Measurements from ENCODE around the gene SPATA31D3. TPM values are rescaled to one million over a fixed set of nuclear protein-coding genes. Genes with fewer than 3 reads are reported as not detected.
"Not testable (repeated sequence)": the region's sequence is repeated elsewhere in the genome, so short reads cannot be mapped to it uniquely, and the experiment has no call there.

Gene SPATA31D3
- total RNA-seq, 2 donors from 2014 or later, result not detected

GRCh38 chr9:81981883-81982282, 38.6 kb downstream of the SPATA31D3 start:
- H3K4me3 ChIP-seq (ENCODE audit: low read length), result no peak overlapping the region
- no peaks in the 10 kb centered on the region for H3K9me3 Mint-ChIP-seq
- H3K9ac ChIP-seq (ENCODE audit: extremely low read depth, low read length, poor library complexity, severe bottlenecking), result no peak overlapping the region
- no peaks in the 10 kb centered on the region for H3K9me3 ChIP-seq (ENCODE audit: control insufficient read depth, low read length)
- H3K27ac ChIP-seq (ENCODE audit: low read depth, low read length), result no peak overlapping the region
- no peaks in the 10 kb centered on the region for H3K4me1 Mint-ChIP-seq
- H3K36me3 Mint-ChIP-seq (ENCODE audit: low read depth), result no peaks in the 10 kb centered on the region
- H3K27me3 Mint-ChIP-seq (ENCODE audit: insufficient read depth), result peaks cover 30% of the 10 kb centered on the region
- no peak overlapping the region for H3K27ac Mint-ChIP-seq
- H3K4me1 ChIP-seq (ENCODE audit: control insufficient read depth, insufficient read depth, low read length), result no peaks in the 10 kb centered on the region
- H3K36me3 ChIP-seq (ENCODE audit: control insufficient read depth, insufficient read depth, low read length), result no peaks in the 10 kb centered on the region
- WGBS, 2 experiments (ENCODE audit: insufficient coverage in 1 of 2, insufficient read length in 1 of 2), result 96 to 98% methylated on average over 4 of the region's 4 CpGs
- no peak for DNase-seq
- TF ChIP-seq CTCF (conservative IDR thresholded peaks at IDR 0.05), result no peak
- no peaks in the 10 kb centered on the region for H3K27me3 ChIP-seq (ENCODE audit: control insufficient read depth, insufficient read depth, low read length, poor library complexity, severe bottlenecking)
- H3K4me3 Mint-ChIP-seq, result no peak overlapping the region

GRCh38 chr9:81984928-81985327, 41.6 kb downstream of the SPATA31D3 start:
- 77 to 84% methylated on average over 6 of the region's 6 CpGs for WGBS, 2 experiments (ENCODE audit: insufficient coverage in 1 of 2, insufficient read length in 1 of 2)
- H3K27me3 Mint-ChIP-seq (ENCODE audit: insufficient read depth), result peaks cover 48% of the 10 kb centered on the region
- no peaks in the 10 kb centered on the region for H3K4me1 Mint-ChIP-seq

GRCh38 chr9:81986051-81986450, 42.8 kb downstream of the SPATA31D3 start:
- no peaks in the 10 kb centered on the region for H3K36me3 Mint-ChIP-seq (ENCODE audit: low read depth)
- Histone ChIP-seq H3K27ac (ENCODE audit: low read depth, low read length) (no peak overlapping the region), H3K9me3 (ENCODE audit: control insufficient read depth, low read length) (no peaks in the 10 kb centered on the region), H3K27me3 (ENCODE audit: control insufficient read depth, insufficient read depth, low read length, poor library complexity, severe bottlenecking) (no peaks in the 10 kb centered on the region), H3K9ac (ENCODE audit: extremely low read depth, low read length, poor library complexity, severe bottlenecking) (no peak overlapping the region), H3K4me1 (ENCODE audit: control insufficient read depth, insufficient read depth, low read length) (no peaks in the 10 kb centered on the region), H3K4me3 (ENCODE audit: low read length) (no peak overlapping the region), H3K36me3 (ENCODE audit: control insufficient read depth, insufficient read depth, low read length) (no peaks in the 10 kb centered on the region)
- H3K27me3 Mint-ChIP-seq (ENCODE audit: insufficient read depth), result peaks cover 56% of the 10 kb centered on the region
- 95% methylated on average over 1 of the region's 1 CpG; no CpG with 5 or more reads in 1 of the 2 experiments for whole genome bisulfite sequencing, 2 experiments (ENCODE audit: insufficient coverage in 1 of 2, insufficient read length in 1 of 2)
- DNase-seq, result no peak
- H3K4me1 Mint-ChIP-seq, result no peaks in the 10 kb centered on the region
- H3K9me3 Mint-ChIP-seq, result no peaks in the 10 kb centered on the region
- no peak overlapping the region for H3K27ac Mint-ChIP-seq
- no peak for TF ChIP-seq CTCF (conservative IDR thresholded peaks at IDR 0.05)
- H3K4me3 Mint-ChIP-seq, result no peak overlapping the region

More at GRCh38 chr9:81984928-81985327, 41.6 kb downstream of the SPATA31D3 start:
- Histone ChIP-seq H3K9me3 (ENCODE audit: control insufficient read depth, low read length) (no peaks in the 10 kb centered on the region), H3K4me1 (ENCODE audit: control insufficient read depth, insufficient read depth, low read length) (no peaks in the 10 kb centered on the region), H3K36me3 (ENCODE audit: control insufficient read depth, insufficient read depth, low read length) (no peaks in the 10 kb centered on the region), H3K27me3 (ENCODE audit: control insufficient read depth, insufficient read depth, low read length, poor library complexity, severe bottlenecking) (no peaks in the 10 kb centered on the region), H3K4me3 (ENCODE audit: low read length) (no peak overlapping the region), H3K9ac (ENCODE audit: extremely low read depth, low read length, poor library complexity, severe bottlenecking) (no peak overlapping the region), H3K27ac (ENCODE audit: low read depth, low read length) (no peak overlapping the region)
- TF ChIP-seq CTCF (conservative IDR thresholded peaks at IDR 0.05), result no peak
- H3K36me3 Mint-ChIP-seq (ENCODE audit: low read depth), result no peaks in the 10 kb centered on the region
- H3K4me3 Mint-ChIP-seq, result no peak overlapping the region
- no peak for DNase-seq
- no peak overlapping the region for H3K27ac Mint-ChIP-seq
- no peaks in the 10 kb centered on the region for H3K9me3 Mint-ChIP-seq

GRCh38 chr9:81988472-81988871, 45.2 kb downstream of the SPATA31D3 start, which contains the start of gene SPATA31D1:
TSS of gene SPATA31D1 (plus strand) at chr9:81988772. CDS start at chr9:81988819, 47 bp downstream.
- WGBS, 2 experiments (ENCODE audit: insufficient coverage in 1 of 2, insufficient read length in 1 of 2), result 90% methylated on average over 1 of the region's 1 CpG; no CpG with 5 or more reads in 1 of the 2 experiments
- not testable (repeated sequence) for H3K9ac ChIP-seq (ENCODE audit: extremely low read depth, low read length, poor library complexity, severe bottlenecking); H3K4me3 Mint-ChIP-seq; H3K27ac ChIP-seq (ENCODE audit: low read depth, low read length); DNase-seq; H3K36me3 ChIP-seq (ENCODE audit: control insufficient read depth, insufficient read depth, low read length); H3K36me3 Mint-ChIP-seq (ENCODE audit: low read depth); H3K9me3 ChIP-seq (ENCODE audit: control insufficient read depth, low read length); H3K27ac Mint-ChIP-seq; H3K4me1 ChIP-seq (ENCODE audit: control insufficient read depth, insufficient read depth, low read length); H3K27me3 ChIP-seq (ENCODE audit: control insufficient read depth, insufficient read depth, low read length, poor library complexity, severe bottlenecking); H3K9me3 Mint-ChIP-seq; H3K4me1 Mint-ChIP-seq; H3K4me3 ChIP-seq (ENCODE audit: low read length)
- peaks cover 70% of the 10 kb centered on the region for H3K27me3 Mint-ChIP-seq (ENCODE audit: insufficient read depth)

All from endodermal cell (in vitro differentiated cells).